CD4-positive, alpha-beta T cell treated with Interleukin-15 for 4 hours (primary cell): ENCODE data around the gene ANKZF1.

ENCODE experiments used
- DNase-seq: peaks from one replicate; pipeline ENCODE4 v3.0.0-alpha.2; 2020; ENCODE audit warnings: low spot score

The ANKZF1 gene

DNA sequence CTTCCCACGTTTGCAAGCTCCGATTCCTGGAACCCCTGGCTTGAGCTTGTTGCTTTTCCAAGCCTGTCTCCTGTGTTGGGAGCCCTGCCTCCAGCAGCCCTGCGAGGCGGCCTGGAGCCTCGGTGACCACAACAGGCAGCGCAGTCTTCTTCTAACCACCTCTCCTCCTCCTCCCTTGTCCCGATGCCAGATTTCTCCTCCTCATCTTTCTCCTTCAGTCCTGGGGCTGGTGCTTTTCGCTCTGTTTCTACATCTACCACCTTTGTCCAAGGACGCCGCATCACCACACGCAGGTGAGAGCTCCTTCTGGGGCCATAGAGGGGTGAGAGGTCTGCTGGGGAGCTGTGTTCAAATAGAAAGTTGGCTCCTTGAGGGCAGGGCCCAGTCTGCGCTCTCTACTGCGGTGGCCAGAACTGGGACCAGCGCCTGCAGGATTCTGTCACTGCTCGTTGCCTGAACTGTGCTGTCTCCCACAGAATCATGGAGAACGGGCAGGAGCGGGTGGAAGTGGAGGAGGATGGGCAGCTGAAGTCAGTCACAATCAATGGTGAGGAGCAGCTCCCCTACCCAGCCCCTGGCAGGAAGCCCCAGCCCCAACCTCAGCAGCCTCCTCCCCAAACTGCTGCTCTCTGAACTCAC is 53.5 kb downstream of the ANKZF1 start:
- DNase-seq = no peak

DNA sequence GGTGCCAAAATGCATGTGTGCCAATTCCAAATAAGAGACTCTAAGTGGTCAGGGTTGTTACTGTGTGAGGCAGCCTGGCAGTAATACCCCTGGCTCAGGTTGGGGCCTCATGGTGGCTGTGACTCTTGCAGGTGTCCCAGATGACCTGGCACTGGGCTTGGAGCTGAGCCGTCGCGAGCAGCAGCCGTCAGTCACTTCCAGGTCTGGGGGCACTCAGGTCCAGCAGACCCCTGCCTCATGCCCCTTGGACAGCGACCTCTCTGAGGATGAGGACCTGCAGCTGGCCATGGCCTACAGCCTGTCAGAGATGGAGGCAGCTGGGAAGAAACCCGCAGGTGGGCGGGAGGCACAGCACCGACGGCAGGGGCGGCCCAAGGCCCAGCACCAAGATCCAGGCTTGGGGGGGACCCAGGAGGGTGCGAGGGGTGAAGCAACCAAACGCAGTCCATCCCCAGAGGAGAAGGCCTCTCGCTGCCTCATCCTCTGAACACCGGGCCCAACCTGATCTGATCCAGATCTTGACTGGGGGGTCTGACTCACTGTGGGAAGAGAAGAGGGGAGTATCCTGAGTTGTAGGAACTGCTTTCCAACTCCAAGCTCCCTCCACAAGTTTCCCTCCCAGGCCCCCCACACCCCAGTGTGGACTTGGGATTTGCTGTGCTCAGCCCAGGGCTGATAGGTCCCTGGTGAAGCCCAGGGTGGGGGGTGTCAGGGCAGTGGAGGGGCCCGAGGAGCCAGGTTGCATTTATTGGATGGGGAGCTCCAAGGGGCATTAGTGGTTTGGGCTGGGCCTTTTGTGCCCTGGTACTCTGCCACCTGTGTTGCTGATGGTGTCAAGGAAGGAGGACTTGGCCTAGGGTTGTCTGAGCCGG is 55.1 kb downstream of the ANKZF1 start:
- DNase-seq = no peak

DNA sequence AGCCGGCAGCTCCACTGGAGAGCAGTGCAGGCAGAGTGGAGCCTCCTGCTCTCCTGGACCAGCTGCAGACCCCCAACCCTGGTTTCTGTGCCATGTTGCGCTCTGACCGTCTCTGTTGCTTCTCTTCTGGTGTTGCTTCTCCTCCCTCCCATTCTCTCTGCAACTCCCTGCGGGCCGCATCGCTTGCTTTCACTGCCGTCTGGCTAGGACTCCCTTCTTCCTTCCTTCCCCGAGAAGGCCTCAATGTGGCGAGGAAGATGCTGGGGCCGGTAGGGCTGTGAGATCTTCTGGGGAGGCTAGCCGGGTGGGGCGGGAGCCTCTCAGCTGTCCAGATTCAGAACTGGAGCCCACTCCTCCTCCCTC is 55.7 kb downstream of the ANKZF1 start:
- DNase-seq = no peak

DNA sequence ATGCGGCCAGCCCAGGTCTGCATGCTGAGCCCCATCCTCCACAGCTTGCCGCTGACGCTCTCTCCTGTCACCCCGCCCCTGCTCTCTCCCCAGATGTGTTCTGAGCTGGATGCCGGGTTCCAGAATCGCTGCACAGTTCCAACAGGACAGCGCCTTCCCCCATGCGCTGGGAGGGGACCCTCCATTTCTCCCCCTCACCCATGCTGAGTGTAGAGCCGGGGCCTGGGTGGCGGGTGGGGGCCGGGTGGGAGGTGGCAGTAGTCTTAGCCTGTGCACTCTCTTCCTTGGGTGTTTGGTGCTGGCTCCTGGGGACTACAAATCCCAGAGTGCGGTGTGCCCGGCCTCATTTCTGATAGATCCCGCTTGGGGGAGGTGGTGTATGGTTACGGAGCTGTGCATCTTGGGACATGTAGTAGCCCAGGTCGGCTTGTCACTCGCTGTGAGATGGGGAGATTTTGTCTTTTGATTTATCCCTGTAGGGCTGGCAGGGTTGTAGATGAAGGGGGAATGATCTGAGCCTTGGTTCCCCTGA is 56.4 kb downstream of the ANKZF1 start:
- no peak for DNase-seq
